ENCODE results near the gene MAGI3. TPM values are rescaled to one million over a fixed set of nuclear protein-coding genes. Genes with fewer than 3 reads are reported as not detected.

The MAGI3 gene
- total RNA-seq, 1 experiment from 2014 or later: 27.6 TPM

DNA sequence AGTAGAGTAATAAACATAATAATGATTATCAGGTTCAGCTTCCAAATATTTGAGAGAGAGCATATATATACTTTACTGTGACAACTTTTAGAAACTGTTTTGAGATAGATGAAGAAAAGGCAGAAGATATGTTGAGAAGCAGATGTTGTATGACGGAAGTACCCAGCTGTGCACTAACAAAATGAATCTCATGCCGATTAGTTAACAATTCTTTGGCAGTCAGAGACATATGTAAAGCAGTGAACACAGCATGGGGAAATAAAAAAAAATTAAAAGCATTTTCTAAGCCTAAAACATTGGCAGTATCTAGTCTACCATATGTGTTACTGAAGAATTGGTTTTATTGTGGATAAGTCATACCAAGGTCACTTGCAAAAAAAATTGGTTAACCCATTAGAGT, 51.8 kb downstream of the MAGI3 start:
- DNase-seq: no peak
- peaks cover 12% of the 10 kb centered on the region for H3K9me3 Mint-ChIP-seq (ENCODE audit: unreplicated experiment)
- no peak overlapping the region for H3K27ac Mint-ChIP-seq (ENCODE audit: unreplicated experiment)
- Histone ChIP-seq H3K4me3 (ENCODE audit: low read depth, low read length) (no peak overlapping the region), H3K36me3 (ENCODE audit: control insufficient read depth, insufficient read depth, low read length) (no peaks in the 10 kb centered on the region), H3K27me3 (replicated peaks; ENCODE audit: control insufficient read depth, insufficient read depth, low read length) (no peaks in the 10 kb centered on the region), H3K9me3 (no peaks in the 10 kb centered on the region), H3K4me1 (peaks cover 17% of the 10 kb centered on the region)
- CTCF ChIA-PET: no interaction called here
- POLR2A ChIA-PET: no interaction called here
- TF ChIP-seq, protein P1, sequence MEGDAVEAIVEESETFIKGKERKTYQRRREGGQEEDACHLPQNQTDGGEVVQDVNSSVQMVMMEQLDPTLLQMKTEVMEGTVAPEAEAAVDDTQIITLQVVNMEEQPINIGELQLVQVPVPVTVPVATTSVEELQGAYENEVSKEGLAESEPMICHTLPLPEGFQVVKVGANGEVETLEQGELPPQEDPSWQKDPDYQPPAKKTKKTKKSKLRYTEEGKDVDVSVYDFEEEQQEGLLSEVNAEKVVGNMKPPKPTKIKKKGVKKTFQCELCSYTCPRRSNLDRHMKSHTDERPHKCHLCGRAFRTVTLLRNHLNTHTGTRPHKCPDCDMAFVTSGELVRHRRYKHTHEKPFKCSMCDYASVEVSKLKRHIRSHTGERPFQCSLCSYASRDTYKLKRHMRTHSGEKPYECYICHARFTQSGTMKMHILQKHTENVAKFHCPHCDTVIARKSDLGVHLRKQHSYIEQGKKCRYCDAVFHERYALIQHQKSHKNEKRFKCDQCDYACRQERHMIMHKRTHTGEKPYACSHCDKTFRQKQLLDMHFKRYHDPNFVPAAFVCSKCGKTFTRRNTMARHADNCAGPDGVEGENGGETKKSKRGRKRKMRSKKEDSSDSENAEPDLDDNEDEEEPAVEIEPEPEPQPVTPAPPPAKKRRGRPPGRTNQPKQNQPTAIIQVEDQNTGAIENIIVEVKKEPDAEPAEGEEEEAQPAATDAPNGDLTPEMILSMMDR (IDR thresholded peaks at IDR 0.05; ENCODE audit: insufficient read depth in 1 of 2, low read depth in 1 of 2, low read length in 1 of 2, severe bottlenecking in 1 of 2, unreplicated experiment in 1 of 2): no peak
- no peak overlapping the region for H3K4me3 Mint-ChIP-seq (ENCODE audit: unreplicated experiment)
- H3K4me1 Mint-ChIP-seq (ENCODE audit: low read depth, unreplicated experiment): peaks cover 24% of the 10 kb centered on the region
- no peaks in the 10 kb centered on the region for H3K27me3 Mint-ChIP-seq (ENCODE audit: insufficient read depth, unreplicated experiment)
- BruUV-seq (replicated peaks): no TSS peak
- intact Hi-C loops (cut with micrococcal nuclease; ENCODE audit: unreplicated experiment): no loop called here
- peaks cover 8% of the 10 kb centered on the region for H3K36me3 Mint-ChIP-seq (ENCODE audit: insufficient read depth, unreplicated experiment)

DNA sequence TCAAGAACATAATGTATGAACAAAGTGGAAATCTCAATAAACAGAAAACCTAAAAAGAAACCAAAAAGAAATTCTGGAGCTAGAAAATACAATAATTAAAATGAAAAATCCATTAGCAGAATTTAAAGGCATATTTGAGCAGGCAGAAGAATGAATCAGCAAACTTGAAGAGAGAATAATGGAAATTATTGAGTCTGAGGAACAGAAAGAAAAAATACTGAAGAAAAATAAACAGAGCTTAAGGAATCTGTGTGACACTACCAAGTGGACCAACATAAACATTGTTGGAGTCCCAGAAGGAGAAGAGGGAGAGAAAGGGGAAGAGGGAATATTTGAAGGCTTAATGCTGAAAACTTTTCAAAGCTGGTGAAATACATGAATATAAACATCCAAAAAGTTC, 54.5 kb downstream of the MAGI3 start:
- BruUV-seq (replicated peaks): no TSS peak
- CTCF ChIA-PET: no interaction called here
- DNase-seq: no peak

DNA sequence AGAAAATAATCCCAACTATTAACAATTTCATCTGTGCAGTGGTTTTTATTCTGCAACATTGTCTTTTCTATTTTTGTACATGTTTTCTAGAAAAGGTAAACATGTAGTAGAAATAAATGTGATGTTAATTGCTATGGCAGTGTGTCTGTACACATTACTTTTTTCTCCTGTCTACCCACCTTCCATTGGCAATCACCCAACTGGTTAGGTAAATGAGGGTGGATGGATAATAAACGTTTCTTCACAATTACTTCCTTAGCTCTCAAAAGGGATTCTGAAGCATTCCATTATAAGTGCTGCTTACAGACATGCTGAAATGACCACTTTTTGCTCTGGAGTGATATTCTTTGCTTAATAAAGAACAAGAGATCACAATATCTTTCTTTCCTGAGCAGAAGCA, 61.4 kb downstream of the MAGI3 start:
- no peaks in the 10 kb centered on the region for H3K36me3 ChIP-seq (ENCODE audit: control insufficient read depth, insufficient read depth, low read length)
- Mint-ChIP-seq H3K4me3 (ENCODE audit: unreplicated experiment) (no peak overlapping the region), H3K4me1 (ENCODE audit: low read depth, unreplicated experiment) (peaks cover 23% of the 10 kb centered on the region), H3K27ac (ENCODE audit: unreplicated experiment) (no peak overlapping the region), H3K36me3 (ENCODE audit: insufficient read depth, unreplicated experiment) (peaks cover 13% of the 10 kb centered on the region), H3K27me3 (ENCODE audit: insufficient read depth, unreplicated experiment) (no peaks in the 10 kb centered on the region), H3K9me3 (ENCODE audit: unreplicated experiment) (no peaks in the 10 kb centered on the region)
- DNase-seq: no peak
- POLR2A ChIA-PET: no interaction called here
- CTCF ChIA-PET: no interaction called here
- no TSS peak for BruUV-seq (replicated peaks)
- intact Hi-C loops (cut with micrococcal nuclease; ENCODE audit: unreplicated experiment): loop anchor here (2.0 kb wide), 1 partner anchor 61 kb away; the partner anchor contains the start of gene MAGI3
- H3K4me3 ChIP-seq (ENCODE audit: low read depth, low read length): no peak overlapping the region
- H3K27me3 ChIP-seq (replicated peaks; ENCODE audit: control insufficient read depth, insufficient read depth, low read length): no peaks in the 10 kb centered on the region
- TF ChIP-seq, protein P1 (IDR thresholded peaks at IDR 0.05; ENCODE audit: insufficient read depth in 1 of 2, low read depth in 1 of 2, low read length in 1 of 2, severe bottlenecking in 1 of 2, unreplicated experiment in 1 of 2): no peak
- H3K4me1 ChIP-seq: peaks cover 4% of the 10 kb centered on the region; the same call in 1 of the 2 replicates
- H3K9me3 ChIP-seq: no peaks in the 10 kb centered on the region

More for the DNA sequence above, 54.5 kb downstream of the MAGI3 start:
- no peaks in the 10 kb centered on the region for H3K27me3 ChIP-seq (replicated peaks; ENCODE audit: control insufficient read depth, insufficient read depth, low read length)
- TF ChIP-seq, protein P1 (IDR thresholded peaks at IDR 0.05; ENCODE audit: insufficient read depth in 1 of 2, low read depth in 1 of 2, low read length in 1 of 2, severe bottlenecking in 1 of 2, unreplicated experiment in 1 of 2): no peak
- POLR2A ChIA-PET: no interaction called here
- H3K4me3 ChIP-seq (ENCODE audit: low read depth, low read length): no peak overlapping the region
- peaks cover 2% of the 10 kb centered on the region; the same call in 1 of the 2 replicates for H3K4me1 ChIP-seq
- Mint-ChIP-seq H3K27me3 (ENCODE audit: insufficient read depth, unreplicated experiment) (no peaks in the 10 kb centered on the region), H3K4me1 (ENCODE audit: low read depth, unreplicated experiment) (peaks cover 2% of the 10 kb centered on the region), H3K27ac (ENCODE audit: unreplicated experiment) (no peak overlapping the region), H3K4me3 (ENCODE audit: unreplicated experiment) (no peak overlapping the region), H3K36me3 (ENCODE audit: insufficient read depth, unreplicated experiment) (peaks cover 13% of the 10 kb centered on the region), H3K9me3 (ENCODE audit: unreplicated experiment) (peaks cover 12% of the 10 kb centered on the region)
- intact Hi-C loops (cut with micrococcal nuclease; ENCODE audit: unreplicated experiment): no loop called here
- H3K9me3 ChIP-seq: no peaks in the 10 kb centered on the region
- no peaks in the 10 kb centered on the region for H3K36me3 ChIP-seq (ENCODE audit: control insufficient read depth, insufficient read depth, low read length)
